Mucosa of rectum (tissue), 2 donors: ENCODE results near the gene R3HDM1.

Experiments
- H3K27ac ChIP-seq, 2 donors: one replicate each; pipeline ENCODE4 v1.7.0; 2013; ENCODE audit warnings: inconsistent platforms in 2 of 2, low read depth in 2 of 2, low read length in 2 of 2
- H3K27me3 ChIP-seq, 2 donors: one replicate each; pipeline ENCODE4 v1.7.0; 2013; ENCODE audit warnings: low read length in 2 of 2; ENCODE audit not compliant: control insufficient read depth in 2 of 2, insufficient read depth in 2 of 2
- H3K36me3 ChIP-seq, 2 donors: one replicate each; pipeline ENCODE4 v1.7.0; 2013; ENCODE audit warnings: low read length in 2 of 2; ENCODE audit not compliant: control insufficient read depth in 2 of 2, insufficient read depth in 2 of 2
- H3K4me1 ChIP-seq, 2 donors: one replicate each; pipeline ENCODE4 v1.7.0; 2013; ENCODE audit warnings: low read length in 2 of 2, mild to moderate bottlenecking in 1 of 2; ENCODE audit not compliant: control insufficient read depth in 2 of 2, insufficient read depth in 2 of 2
- H3K4me3 ChIP-seq, 2 donors: one replicate each; pipeline ENCODE4 v1.7.0; 2013; ENCODE audit warnings: low read length in 2 of 2
- H3K9ac ChIP-seq, 2 donors: one replicate each; pipeline ENCODE4 v1.7.0; 2013; ENCODE audit warnings: low read length in 2 of 2, low read depth in 1 of 2, mild to moderate bottlenecking in 1 of 2
- H3K9me3 ChIP-seq, 2 donors: one replicate each; pipeline ENCODE4 v1.7.0; 2013; ENCODE audit warnings: low read length in 2 of 2; ENCODE audit not compliant: control insufficient read depth in 2 of 2
- donor health status: healthy.
- donor health status: Normal muscosa, but diverticular disease.

Gene R3HDM1

DNA sequence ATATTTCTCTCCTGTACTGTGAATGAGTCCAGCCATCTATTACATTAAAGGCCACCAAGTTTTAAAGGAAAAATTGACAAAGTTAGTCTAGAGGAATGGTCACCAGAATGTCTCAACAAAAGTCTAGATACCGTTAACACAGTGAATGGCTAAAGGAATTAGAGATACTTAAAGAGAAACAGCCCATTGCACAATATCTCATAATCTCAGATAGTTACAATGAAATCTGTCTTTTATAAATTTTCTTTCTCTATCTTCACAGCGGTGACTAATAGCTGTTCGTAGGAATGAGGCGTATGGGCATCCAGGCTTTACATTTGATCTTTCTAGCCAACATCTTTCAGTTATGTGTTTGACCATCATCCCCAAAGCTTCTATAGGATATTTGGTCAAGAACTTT lies 30.6 kb downstream of the R3HDM1 start:
- no peak overlapping the region for H3K4me3 ChIP-seq
- H3K27ac ChIP-seq, result no peak overlapping the region
- no peaks in the 10 kb centered on the region for H3K9me3 ChIP-seq
- H3K36me3 ChIP-seq, result peaks cover 0 to 2% of the 10 kb centered on the region in 2 donors
- H3K4me1 ChIP-seq, result no peaks in the 10 kb centered on the region
- H3K9ac ChIP-seq, result no peak overlapping the region
- no peaks in the 10 kb centered on the region for H3K27me3 ChIP-seq

DNA sequence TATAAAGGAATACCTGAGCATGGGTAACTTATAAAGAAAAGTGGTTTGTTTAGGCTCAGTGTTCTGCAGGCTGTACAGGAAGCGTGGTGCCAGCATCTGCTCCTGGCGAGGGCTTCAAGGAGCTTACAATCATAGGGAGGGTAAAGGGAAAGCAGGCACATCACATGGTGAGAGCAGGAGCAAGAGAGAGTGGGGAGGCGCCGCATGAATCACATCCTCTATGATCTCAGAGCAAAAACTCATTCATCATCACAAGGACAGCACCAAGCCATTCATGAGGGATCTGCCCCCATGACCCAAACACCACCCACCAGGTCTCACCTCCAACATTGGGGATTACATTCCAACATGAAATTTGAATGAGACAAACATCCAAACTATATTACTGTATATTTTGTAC lies 32.5 kb downstream of the R3HDM1 start:
- H3K9ac ChIP-seq, result no peak overlapping the region
- no peaks in the 10 kb centered on the region for H3K27me3 ChIP-seq
- peaks cover 0 to 2% of the 10 kb centered on the region in 2 donors for H3K36me3 ChIP-seq
- no peaks in the 10 kb centered on the region for H3K9me3 ChIP-seq
- H3K4me3 ChIP-seq, result no peak overlapping the region
- no peaks in the 10 kb centered on the region for H3K4me1 ChIP-seq
- no peak overlapping the region for H3K27ac ChIP-seq

DNA sequence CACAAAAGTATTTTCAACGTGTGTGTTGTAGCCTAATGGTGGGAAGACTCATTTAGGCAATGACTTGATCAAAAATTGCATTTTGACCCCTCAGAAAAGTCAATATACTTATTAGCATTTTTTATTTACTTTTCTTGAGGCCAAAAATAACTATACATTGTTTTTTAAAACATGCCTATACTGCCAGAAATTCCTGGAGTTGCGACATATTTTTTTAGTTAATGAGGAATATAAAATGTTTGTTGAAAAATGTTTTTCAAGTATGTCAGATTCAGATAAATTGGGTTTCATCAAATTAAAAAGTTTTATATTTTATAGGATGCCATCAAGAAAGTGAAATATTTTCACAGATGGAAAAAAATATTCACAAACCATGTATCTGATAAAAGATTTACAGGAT lies 39.6 kb downstream of the R3HDM1 start:
- no peak overlapping the region for H3K27ac ChIP-seq
- H3K27me3 ChIP-seq, result no peaks in the 10 kb centered on the region
- no peak overlapping the region for H3K9ac ChIP-seq
- H3K9me3 ChIP-seq, result no peaks in the 10 kb centered on the region
- no peaks in the 10 kb centered on the region for H3K36me3 ChIP-seq
- no peaks in the 10 kb centered on the region for H3K4me1 ChIP-seq
- no peak overlapping the region for H3K4me3 ChIP-seq

DNA sequence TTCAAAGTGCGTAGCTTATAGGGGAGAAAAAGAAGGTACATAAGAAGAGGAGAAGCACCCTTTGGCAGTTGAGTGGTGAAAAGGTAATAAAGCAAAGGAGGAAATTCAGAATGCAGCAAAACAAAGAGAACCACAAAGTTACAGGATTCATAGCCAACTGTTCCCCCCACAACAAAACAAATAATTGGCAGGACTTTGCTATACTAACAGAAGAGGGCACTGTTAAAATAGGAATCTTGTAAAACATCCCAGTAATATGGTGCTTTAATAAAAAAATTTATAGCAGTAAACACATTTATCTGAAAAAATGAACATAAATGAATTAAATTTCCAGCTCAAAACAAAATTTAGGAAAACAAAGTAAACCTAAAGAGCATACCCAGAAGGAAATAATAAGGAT lies 42.3 kb downstream of the R3HDM1 start:
- H3K9me3 ChIP-seq, result no peaks in the 10 kb centered on the region
- H3K27me3 ChIP-seq, result no peaks in the 10 kb centered on the region
- H3K9ac ChIP-seq, result no peak overlapping the region
- H3K36me3 ChIP-seq, result no peaks in the 10 kb centered on the region
- no peak overlapping the region for H3K27ac ChIP-seq
- no peaks in the 10 kb centered on the region for H3K4me1 ChIP-seq
- H3K4me3 ChIP-seq, result no peak overlapping the region

DNA sequence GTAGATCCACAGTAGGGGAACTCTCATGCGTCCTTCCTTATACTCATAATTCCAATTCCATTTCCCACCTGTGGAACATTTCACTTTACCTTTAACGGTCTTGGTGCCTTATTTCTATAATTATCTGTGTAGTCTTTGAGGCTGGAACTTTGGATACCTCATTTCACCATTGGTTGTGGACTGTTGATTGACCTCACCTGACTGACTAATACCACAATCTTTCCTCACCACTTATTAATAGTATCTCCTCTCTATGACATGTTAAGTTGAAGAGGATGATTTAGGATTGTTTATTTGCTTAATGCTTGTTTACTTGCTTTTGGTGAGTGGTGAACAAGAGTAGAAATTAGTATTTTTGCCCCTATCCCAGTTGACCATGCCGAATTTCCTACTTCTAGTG lies 50.0 kb downstream of the R3HDM1 start:
- Histone ChIP-seq H3K4me3 (no peak overlapping the region), H3K27ac (no peak overlapping the region), H3K4me1 (no peaks in the 10 kb centered on the region), H3K9ac (no peak overlapping the region), H3K27me3 (no peaks in the 10 kb centered on the region), H3K36me3 (no peaks in the 10 kb centered on the region), H3K9me3 (no peaks in the 10 kb centered on the region)

DNA sequence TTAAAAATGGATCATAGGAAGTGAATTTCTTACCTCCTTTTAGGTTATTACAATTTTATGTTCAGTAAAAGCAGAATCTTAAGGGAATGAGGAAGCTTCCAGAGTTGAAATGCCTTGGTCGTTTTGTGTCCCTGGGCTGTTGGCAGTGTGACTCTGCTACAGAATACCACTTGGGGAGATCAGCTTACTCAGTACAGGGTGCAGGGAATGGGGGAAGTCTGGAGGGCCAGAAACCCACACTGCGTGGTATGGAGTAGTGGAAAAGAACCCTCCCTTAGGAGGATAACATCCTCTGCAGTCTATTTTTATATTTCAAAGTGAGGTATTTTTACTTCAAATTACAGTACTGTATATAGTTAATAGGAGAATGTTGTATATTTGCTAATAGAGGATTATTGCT lies 51.1 kb downstream of the R3HDM1 start:
- no peaks in the 10 kb centered on the region for H3K36me3 ChIP-seq
- H3K9ac ChIP-seq, result no peak overlapping the region
- H3K27ac ChIP-seq, result no peak overlapping the region

DNA sequence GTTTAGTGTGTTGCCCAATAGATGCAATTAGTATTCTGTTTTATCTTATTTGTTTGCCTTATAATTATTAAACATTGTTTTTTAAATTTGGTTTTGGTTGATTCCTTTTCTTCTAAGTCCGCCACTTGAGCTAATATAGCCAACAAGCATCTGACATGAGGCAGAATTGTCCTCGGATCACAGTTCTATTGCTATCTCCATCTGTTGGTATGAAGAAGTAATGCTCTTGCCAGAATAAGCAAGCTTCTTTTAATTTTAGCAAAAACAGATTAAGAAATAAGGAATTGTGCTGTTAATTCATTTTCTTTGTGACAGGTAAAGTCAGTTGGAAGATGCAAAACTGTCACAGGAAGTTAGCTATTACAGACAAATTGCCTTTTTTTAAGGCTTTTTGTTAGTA lies 54.3 kb downstream of the R3HDM1 start:
- no peaks in the 10 kb centered on the region for H3K36me3 ChIP-seq
- H3K9me3 ChIP-seq, result no peaks in the 10 kb centered on the region
- no peak overlapping the region for H3K4me3 ChIP-seq
- no peaks in the 10 kb centered on the region for H3K27me3 ChIP-seq
- no peak overlapping the region for H3K9ac ChIP-seq
- H3K27ac ChIP-seq, result no peak overlapping the region
- no peaks in the 10 kb centered on the region for H3K4me1 ChIP-seq

More for the DNA sequence above, 51.1 kb downstream of the R3HDM1 start:
- no peaks in the 10 kb centered on the region for H3K9me3 ChIP-seq
- H3K4me3 ChIP-seq, result no peak overlapping the region
- H3K4me1 ChIP-seq, result no peaks in the 10 kb centered on the region
- H3K27me3 ChIP-seq, result no peaks in the 10 kb centered on the region

DNA sequence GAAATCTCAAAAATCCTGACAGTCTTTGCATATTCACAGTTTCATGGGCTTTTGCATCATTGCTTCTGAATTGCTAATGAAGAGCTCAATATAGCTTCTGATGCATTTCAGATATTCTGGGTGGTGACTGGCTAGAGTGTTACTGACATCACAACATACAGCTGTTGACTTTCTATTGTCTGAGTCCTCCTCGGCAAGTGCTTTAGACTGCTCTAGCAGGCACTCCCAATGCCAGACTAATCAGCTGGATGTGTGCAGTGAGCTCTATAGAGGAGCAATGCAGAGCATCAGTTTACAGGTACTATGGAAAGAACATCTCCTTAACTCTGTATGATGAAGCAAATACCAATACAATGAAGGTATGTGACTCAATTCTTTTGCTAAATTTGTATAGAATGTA lies 54.9 kb downstream of the R3HDM1 start:
- H3K4me3 ChIP-seq, result no peak overlapping the region
- H3K36me3 ChIP-seq, result no peaks in the 10 kb centered on the region
- H3K9me3 ChIP-seq, result no peaks in the 10 kb centered on the region
- H3K27me3 ChIP-seq, result no peaks in the 10 kb centered on the region
- H3K27ac ChIP-seq, result no peak overlapping the region
- no peaks in the 10 kb centered on the region for H3K4me1 ChIP-seq
- H3K9ac ChIP-seq, result no peak overlapping the region

DNA sequence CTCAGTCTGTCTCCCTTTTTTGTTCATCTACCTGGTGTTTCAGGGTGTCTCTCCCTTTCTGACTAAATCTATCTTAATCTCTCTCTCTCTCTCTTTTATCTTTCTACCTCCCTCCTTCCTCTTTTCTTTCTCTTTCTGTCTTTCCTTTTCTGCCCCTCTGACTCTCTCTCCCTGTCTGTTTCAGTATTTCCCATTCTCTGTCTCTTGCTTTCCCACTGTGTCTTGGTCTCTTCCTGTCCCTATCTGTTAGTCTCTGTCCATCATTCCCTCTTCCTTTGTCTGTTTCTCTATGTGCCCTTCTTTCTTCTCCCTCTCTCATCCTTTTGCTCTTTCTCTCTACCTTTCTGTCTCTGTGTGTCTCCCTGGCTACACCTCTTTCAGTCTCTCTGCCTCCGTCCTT lies 56.7 kb downstream of the R3HDM1 start:
- no peaks in the 10 kb centered on the region for H3K36me3 ChIP-seq
- no peak overlapping the region for H3K4me3 ChIP-seq
- H3K4me1 ChIP-seq, result no peaks in the 10 kb centered on the region
- H3K9ac ChIP-seq, result no peak overlapping the region
- no peaks in the 10 kb centered on the region for H3K9me3 ChIP-seq
- no peaks in the 10 kb centered on the region for H3K27me3 ChIP-seq
- no peak overlapping the region for H3K27ac ChIP-seq

DNA sequence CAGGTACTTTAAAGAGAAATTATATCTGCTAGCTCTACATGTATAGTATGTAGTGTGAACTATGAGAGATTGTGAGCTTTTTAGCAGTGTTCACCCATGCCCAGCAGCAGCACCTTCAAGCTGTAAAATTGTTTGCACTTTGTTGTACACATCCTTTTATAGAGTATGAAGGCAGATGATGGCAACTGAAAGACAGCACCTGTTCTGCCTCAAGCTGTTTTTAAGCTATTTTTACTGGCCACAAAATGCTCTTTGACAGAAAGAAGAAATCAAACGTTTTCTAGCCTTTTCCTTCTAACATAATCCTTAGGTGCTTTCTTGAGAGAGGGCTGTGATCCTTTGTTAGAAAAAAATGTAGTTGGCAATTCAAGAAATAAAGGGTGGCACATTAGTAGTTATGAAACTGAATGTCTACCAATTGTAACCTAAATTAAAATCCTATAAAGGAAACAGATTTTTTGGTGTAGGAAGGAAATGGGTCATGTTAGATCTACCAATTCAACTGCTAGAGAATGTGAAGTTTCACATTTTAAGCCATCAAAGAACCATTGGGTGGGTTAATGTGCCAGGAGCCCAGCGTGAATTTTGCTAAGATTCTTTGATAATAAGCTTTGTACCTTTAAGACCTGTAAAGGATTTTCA lies 59.5 kb downstream of the R3HDM1 start:
- no peak overlapping the region for H3K9ac ChIP-seq
- H3K4me3 ChIP-seq, result no peak overlapping the region
- H3K4me1 ChIP-seq, result no peaks in the 10 kb centered on the region
- no peaks in the 10 kb centered on the region for H3K36me3 ChIP-seq
- no peaks in the 10 kb centered on the region for H3K9me3 ChIP-seq
- no peak overlapping the region for H3K27ac ChIP-seq
- H3K27me3 ChIP-seq, result no peaks in the 10 kb centered on the region

DNA sequence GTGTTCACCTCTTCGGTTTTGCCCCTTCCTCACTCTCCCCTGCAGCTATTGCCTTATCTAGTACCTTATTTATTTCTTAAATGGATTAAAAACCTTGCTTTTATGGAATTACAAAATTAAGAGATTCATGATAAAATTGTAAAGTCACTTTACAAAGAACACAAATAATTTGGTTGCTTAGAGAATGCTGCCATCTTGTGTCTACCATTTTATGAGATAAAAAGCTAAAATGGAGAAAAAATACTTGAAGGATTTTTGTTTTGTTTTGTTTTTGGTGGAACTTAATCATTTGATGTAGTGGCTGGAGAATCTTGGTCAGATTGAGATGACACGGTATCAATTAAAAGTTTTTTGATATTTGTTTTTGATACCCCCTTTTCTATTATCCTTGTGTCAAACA lies 69.6 kb downstream of the R3HDM1 start:
- Histone ChIP-seq H3K27me3 (no peaks in the 10 kb centered on the region), H3K4me1 (no peaks in the 10 kb centered on the region), H3K9me3 (no peaks in the 10 kb centered on the region), H3K9ac (no peak overlapping the region), H3K36me3 (peaks cover 4 to 6% of the 10 kb centered on the region in 2 donors), H3K27ac (no peak overlapping the region), H3K4me3 (no peak overlapping the region)
